ENCODE measurements around the gene USP5.

USP5 gene

DNA sequence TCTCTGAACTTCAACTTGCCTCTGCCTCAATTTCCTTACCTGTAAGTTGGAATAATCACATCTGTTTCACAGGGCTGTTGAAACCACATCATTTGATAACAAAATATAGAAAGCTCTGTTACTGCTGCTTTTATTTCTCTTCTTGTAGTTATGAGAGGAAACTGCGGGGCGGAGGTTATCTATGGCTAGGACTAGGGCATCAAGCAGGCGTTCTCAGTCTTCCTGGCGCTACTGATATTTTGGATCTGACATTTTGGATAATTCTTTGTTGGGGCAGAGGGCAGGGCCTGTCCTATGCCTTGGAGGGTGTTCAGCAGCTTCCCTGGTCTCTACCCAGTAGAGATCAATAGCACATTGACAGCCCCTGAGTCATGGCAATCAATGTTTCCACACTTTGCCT, 19.8 kb upstream of the USP5 start:
- CTCF ChIA-PET, result interaction anchor here (1.3 kb wide), 1 partner anchor 79 kb away, joined by 4 read pairs; the partner anchor contains the start of gene MLF2
- POLR2A ChIA-PET (ENCODE audit: low non-redundant PET), result no interaction called here
- DNase-seq (ENCODE audit: low spot score), result no peak
- TF ChIP-seq, protein P1, sequence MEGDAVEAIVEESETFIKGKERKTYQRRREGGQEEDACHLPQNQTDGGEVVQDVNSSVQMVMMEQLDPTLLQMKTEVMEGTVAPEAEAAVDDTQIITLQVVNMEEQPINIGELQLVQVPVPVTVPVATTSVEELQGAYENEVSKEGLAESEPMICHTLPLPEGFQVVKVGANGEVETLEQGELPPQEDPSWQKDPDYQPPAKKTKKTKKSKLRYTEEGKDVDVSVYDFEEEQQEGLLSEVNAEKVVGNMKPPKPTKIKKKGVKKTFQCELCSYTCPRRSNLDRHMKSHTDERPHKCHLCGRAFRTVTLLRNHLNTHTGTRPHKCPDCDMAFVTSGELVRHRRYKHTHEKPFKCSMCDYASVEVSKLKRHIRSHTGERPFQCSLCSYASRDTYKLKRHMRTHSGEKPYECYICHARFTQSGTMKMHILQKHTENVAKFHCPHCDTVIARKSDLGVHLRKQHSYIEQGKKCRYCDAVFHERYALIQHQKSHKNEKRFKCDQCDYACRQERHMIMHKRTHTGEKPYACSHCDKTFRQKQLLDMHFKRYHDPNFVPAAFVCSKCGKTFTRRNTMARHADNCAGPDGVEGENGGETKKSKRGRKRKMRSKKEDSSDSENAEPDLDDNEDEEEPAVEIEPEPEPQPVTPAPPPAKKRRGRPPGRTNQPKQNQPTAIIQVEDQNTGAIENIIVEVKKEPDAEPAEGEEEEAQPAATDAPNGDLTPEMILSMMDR (conservative IDR thresholded peaks at IDR 0.05; ENCODE audit: low read depth), result no peak
- no peak overlapping the region for H3K27ac ChIP-seq

DNA sequence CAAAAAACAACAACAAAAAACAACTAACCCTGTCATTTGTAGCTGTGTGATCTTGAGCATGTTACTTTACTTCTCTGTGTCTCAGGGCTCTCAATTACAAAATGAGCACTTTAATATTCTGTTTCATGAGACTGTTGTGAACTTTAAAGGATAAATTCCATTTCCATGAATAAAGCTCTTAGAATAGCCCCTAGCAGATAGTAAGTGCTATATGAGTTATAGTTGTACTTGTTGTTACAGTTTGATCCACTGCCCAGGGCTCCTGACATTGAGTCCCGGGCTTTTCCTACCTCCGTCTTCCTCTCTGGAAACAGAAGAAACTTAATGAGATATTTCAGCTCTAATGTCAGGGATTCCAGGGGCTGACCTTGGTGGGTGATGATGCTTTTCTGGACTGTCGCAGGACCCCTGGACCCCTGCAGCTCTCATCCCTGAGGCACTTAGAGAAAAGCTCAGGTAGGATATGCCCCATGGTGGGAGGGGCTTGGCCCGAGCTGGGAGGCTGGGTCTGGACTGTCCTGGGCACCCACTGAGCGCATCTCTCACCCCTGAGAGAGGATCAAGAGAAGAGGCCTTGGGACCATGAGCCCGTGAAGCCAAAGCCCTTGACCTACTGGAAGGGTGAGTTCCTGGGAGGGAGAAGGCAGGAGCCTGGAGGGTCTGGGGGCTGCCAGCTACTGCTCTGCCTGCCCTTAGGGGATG, 18.6 kb upstream of the USP5 start:
- ChIA-PET CTCF (no interaction called here), POLR2A (ENCODE audit: low non-redundant PET) (interaction anchor here (0.7 kb wide), 2 partner anchors 80 to 109 kb away, joined by 3 read pairs; partner anchors contain the start of gene MLF2)
- H3K27ac ChIP-seq, result no peak overlapping the region
- TF ChIP-seq, protein P1 (conservative IDR thresholded peaks at IDR 0.05; ENCODE audit: low read depth), result no peak
- DNase-seq (ENCODE audit: low spot score), result no peak

DNA sequence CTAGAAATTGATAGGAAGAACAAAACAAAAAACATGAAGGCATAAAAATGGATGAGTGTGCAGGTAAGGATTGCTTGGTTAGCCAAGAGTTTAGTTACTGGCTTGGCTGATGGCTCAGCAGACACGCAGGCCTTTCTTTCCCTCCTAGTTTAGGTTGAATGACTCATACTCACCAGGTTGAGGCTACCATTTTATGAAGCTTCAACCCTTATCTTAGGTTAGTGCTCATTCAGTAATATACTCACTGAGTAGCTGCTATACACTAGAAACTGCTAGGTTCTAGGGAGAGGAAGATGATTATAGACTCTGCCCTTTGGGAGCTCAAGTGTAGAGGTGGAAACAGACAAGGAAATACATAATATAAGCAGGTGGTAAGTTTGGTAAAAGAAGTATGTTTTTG, 17.7 kb upstream of the USP5 start:
- no peak overlapping the region for H3K27ac ChIP-seq
- TF ChIP-seq, protein P1 (conservative IDR thresholded peaks at IDR 0.05; ENCODE audit: low read depth), result no peak
- ChIA-PET CTCF (interaction anchor here (0.5 to 2.2 kb wide), 6 partner anchors 10 to 136 kb away, joined by 3 to 10 read pairs (median 6); partner anchors contain the start of gene GPR162), POLR2A (ENCODE audit: low non-redundant PET) (interaction anchor here (0.7 kb wide), 1 partner anchor 81 kb away, joined by 3 read pairs; the partner anchor contains the start of gene MLF2)
- DNase-seq (ENCODE audit: low spot score), result no peak

DNA sequence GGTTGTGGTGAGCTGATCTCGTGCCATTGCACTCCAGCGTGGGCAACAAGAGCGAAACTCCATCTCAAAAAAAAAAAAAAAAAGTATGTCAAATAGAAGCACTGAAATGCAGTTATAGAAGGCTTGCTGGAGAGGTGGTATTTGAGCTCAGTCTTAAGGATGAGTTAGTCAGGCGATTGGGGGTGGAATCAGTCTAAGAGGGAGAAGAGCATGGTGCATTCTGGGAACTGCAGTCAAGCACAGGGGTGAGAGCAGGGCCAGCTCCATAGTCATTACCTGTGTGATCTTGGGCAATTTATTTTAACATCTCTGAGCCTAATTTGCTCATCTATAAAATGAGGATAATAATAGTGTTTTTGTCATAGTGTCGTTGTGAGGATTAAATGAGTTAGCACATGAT, 17.1 kb upstream of the USP5 start:
- DNase-seq (ENCODE audit: low spot score), result no peak
- TF ChIP-seq, protein P1 (conservative IDR thresholded peaks at IDR 0.05; ENCODE audit: low read depth), result no peak
- POLR2A ChIA-PET (ENCODE audit: low non-redundant PET), result no interaction called here
- H3K27ac ChIP-seq, result no peak overlapping the region
- CTCF ChIA-PET, result interaction anchor here (0.5 to 2.2 kb wide), 9 partner anchors 10 to 137 kb away, joined by 3 to 10 read pairs (median 5); partner anchors contain the start of genes GPR162 and MLF2

DNA sequence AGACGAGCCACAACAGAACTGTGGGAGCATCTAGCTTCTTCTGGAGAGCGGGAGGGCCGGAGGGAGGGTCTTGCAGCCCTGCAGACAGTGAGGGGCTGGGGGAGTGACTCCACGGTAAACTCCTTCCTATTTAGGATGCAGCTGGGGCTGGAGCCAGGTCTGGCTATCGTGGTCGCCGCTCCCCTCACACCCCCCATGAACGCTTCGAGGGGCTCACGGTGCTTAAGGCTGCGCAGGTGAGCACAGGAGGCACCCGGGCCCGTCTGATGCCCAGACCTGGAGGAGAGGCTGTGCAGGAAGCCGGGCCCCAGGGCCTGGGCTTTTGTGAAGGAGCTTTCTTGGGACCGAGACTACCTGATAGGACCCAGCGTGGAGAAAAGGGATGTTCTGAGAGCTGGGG, 15.1 kb upstream of the USP5 start:
- TF ChIP-seq, protein P1 (conservative IDR thresholded peaks at IDR 0.05; ENCODE audit: low read depth), result no peak
- H3K27ac ChIP-seq, result no peak overlapping the region
- DNase-seq (ENCODE audit: low spot score), result no peak
- ChIA-PET CTCF (interaction anchor here (0.6 to 1.1 kb wide), 5 partner anchors 10 to 103 kb away, joined by 3 to 5 read pairs (median 3); no protein-coding TSS in a partner anchor), POLR2A (ENCODE audit: low non-redundant PET) (no interaction called here)

DNA sequence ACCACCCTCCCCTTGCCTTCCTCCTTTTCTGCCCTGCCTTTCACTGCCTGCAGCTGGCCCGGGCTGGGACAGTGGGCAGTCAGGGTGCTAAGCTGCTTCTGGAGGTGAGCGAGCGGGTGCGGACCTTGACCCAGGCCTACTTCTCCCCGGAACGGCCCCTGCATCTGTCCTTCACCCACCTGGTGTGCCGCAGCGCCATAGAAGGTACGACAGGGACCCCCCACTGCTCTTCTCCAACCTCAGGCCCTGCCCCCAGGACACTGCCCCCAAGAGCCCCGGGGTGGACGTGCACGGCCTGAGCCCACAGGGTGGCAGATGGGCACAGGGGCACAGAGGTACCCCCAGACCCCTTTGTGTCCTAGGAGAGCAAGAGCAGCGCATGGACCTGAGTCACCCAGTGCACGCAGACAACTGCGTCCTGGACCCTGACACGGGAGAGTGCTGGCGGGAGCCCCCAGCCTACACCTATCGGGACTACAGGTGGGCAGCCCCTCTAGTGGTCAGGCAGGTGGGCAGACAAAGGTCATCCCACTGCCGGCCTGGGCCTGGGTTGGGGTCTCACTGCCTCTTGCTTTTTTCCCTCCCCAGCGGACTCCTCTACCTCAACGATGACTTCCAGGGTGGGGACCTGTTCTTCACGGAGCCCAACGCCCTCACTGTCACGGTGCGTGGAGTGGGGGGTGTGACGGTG, 14.4 kb upstream of the USP5 start:
- no peak for DNase-seq (ENCODE audit: low spot score)
- TF ChIP-seq, protein P1 (conservative IDR thresholded peaks at IDR 0.05; ENCODE audit: low read depth), result no peak
- no peak overlapping the region for H3K27ac ChIP-seq
- POLR2A ChIA-PET (ENCODE audit: low non-redundant PET), result no interaction called here
- CTCF ChIA-PET, result interaction anchor here (0.5 to 1.0 kb wide), 3 partner anchors 15 to 34 kb away, joined by 3 read pairs; no protein-coding TSS in a partner anchor
